SK-N-SH treated with all-trans-retinoic acid at 6 μM for 48 hours (cell line): Measurements from ENCODE around the gene STARD5.

Experiments
- BACH2 ChIP-seq: fragments of 250-450 bp; sonication (Bioruptor Pico); IDR thresholded peaks from 2 replicates; pipeline ENCODE4 v1.9.0; 2021; ENCODE audit warnings: mild to moderate bottlenecking, borderline replicate concordance
- CSDC2 ChIP-seq: fragments of 250-450 bp; sonication (Bioruptor Pico); IDR thresholded peaks from 2 replicates; pipeline ENCODE4 v1.5.0; 2020; ENCODE audit warnings: mild to moderate bottlenecking, moderate library complexity
- ESRRG ChIP-seq: fragments of 250-450 bp; sonication (Bioruptor Pico); IDR thresholded peaks from 2 replicates; pipeline ENCODE4 v1.6.1; 2021; ENCODE audit warnings: mild to moderate bottlenecking
- ISL1 ChIP-seq: fragments of 250-450 bp; sonication (Bioruptor Pico); IDR thresholded peaks from 2 replicates; pipeline ENCODE4 v2.1.2; 2022; ENCODE audit warnings: mild to moderate bottlenecking, moderate library complexity
- OSR1 ChIP-seq: fragments of 250-450 bp; sonication (Bioruptor Pico); IDR thresholded peaks from 2 replicates; pipeline ENCODE4 v1.8.0; 2022; ENCODE audit warnings: moderate library complexity, mild to moderate bottlenecking, inconsistent platforms
- SNAI2 ChIP-seq: fragments of 250-450 bp; sonication (Bioruptor Pico); IDR thresholded peaks from 2 replicates; pipeline ENCODE4 v1.5.0; 2020; ENCODE audit warnings: mild to moderate bottlenecking, moderate library complexity
- ZFP30 ChIP-seq: fragments of 450-650 bp; formaldehyde crosslinking; IDR thresholded peaks from 2 replicates; pipeline ENCODE4 v1.5.0; 2022; ENCODE audit warnings: mild to moderate bottlenecking, moderate library complexity
- ZNF8 ChIP-seq: fragments of 450-650 bp; formaldehyde crosslinking; IDR thresholded peaks from 2 replicates; pipeline ENCODE4 v1.5.0; 2020; ENCODE audit warnings: mild to moderate bottlenecking, moderate library complexity
- TF ChIP-seq, protein P1 (sequence below): fragments of 250-450 bp; sonication (Bioruptor Pico); IDR thresholded peaks from 2 replicates; pipeline ENCODE4 v1.5.1; 2021; ENCODE audit warnings: mild to moderate bottlenecking, moderate library complexity

GRCh38 chr15:81288616-81289015 lies 35.3 kb downstream of the STARD5 start:
- TF ChIP-seq OSR1 (CRISPR knock-in tag), result no peak
- no peak for TF ChIP-seq SNAI2 (CRISPR knock-in tag)
- TF ChIP-seq ZFP30, result no peak
- TF ChIP-seq BACH2, result no peak
- no peak for TF ChIP-seq ZNF8 (CRISPR knock-in tag)
- no peak for TF ChIP-seq CSDC2 (CRISPR knock-in tag)
- TF ChIP-seq, protein P1, sequence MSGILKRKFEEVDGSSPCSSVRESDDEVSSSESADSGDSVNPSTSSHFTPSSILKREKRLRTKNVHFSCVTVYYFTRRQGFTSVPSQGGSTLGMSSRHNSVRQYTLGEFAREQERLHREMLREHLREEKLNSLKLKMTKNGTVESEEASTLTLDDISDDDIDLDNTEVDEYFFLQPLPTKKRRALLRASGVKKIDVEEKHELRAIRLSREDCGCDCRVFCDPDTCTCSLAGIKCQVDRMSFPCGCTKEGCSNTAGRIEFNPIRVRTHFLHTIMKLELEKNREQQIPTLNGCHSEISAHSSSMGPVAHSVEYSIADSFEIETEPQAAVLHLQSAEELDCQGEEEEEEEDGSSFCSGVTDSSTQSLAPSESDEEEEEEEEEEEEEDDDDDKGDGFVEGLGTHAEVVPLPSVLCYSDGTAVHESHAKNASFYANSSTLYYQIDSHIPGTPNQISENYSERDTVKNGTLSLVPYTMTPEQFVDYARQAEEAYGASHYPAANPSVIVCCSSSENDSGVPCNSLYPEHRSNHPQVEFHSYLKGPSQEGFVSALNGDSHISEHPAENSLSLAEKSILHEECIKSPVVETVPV (CRISPR knock-in tag), result no peak
- no peak for TF ChIP-seq ISL1 (CRISPR knock-in tag)
- no peak for TF ChIP-seq ESRRG
